GM03348 (cell line): ENCODE measurements around the gene SCFD2.

ENCODE experiments used
- DNase-seq: peaks from one replicate; pipeline ENCODE4 v3.0.0; 2012; ENCODE audit warnings: low spot score

The SCFD2 gene

DNA sequence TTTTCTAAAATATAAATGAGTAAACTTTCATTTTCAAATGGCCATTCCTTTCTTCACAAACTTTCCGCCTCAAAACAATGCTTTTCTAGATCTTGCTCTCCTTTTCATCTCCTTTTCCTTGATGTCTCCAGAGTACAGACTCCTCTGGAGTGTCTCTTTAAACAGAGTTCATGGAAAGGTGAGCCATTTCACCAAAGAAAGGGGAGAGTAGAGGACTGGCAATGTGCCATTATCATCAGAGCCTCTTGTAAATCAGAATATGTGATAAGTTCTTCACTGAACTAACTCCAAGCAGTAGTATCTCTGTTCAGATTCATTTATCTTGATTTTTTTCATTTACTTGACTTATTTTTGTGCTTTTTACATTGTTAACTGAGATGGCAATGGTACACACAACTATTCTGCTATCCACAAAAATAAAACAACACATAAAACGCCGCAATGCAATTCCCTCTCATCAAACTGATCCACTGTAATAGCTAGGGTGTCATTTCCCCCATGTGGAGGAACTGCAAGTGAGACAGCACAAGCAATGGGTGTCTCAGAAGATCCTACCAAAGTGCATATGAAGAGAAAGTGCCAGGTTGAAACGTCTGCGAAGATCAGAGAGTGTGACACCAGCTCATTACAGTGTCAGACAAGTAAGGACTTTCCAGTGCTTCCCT, 378.3 kb downstream of the SCFD2 start:
- DNase-seq, result no peak

DNA sequence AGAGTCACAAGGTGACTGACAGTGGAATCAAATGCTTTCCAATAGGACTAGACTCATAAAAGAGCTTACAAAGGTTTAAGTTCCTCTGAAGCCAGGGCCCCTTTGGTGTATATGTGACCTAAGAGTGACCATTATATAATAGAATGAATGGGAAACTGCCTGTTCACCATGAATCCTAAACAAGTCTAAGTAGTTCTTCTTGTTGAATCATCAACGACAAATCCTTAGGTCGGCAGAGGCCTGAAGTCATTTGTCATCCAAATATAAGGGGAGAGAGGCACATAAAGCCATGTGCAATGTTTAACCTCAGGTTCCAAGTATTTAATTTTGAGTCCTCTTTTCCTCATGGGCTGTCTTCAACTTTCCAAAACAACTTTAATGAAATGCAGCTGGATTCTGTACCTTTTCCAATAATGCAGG, 381.4 kb downstream of the SCFD2 start:
- DNase-seq, result no peak

- DNase-seq, result peak; percentile 61
These were observed 382.1 kb downstream of the SCFD2 start for GRCh38 chr4:52983563-52984303.

GRCh38 chr4:52982946-52983340, 382.9 kb downstream of the SCFD2 start:
- no peak for DNase-seq

GRCh38 chr4:52982255-52982945, 383.5 kb downstream of the SCFD2 start:
- DNase-seq, result peak; percentile 64

- DNase-seq, result no peak
These were observed 385.9 kb downstream of the SCFD2 start for GRCh38 chr4:52979821-52980590.

DNA sequence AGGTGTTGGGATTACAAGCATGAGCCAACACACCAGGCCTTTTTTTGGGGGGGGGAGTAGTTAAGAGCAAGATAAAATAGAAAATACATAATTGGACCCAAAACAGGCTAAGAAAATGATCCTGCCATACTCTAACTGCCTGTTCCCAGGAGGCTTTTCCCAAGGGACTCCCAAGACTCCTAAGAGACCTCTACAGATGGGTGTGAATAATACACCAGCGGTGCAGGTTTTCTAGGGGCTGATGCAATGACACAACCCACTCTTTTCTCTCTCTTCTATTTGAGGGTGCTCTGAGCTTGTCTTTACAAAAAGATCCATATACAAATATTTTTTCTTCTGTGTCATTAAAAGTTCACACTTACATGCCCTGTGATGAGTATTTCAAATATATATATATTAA, 386.8 kb downstream of the SCFD2 start:
- no peak for DNase-seq

DNA sequence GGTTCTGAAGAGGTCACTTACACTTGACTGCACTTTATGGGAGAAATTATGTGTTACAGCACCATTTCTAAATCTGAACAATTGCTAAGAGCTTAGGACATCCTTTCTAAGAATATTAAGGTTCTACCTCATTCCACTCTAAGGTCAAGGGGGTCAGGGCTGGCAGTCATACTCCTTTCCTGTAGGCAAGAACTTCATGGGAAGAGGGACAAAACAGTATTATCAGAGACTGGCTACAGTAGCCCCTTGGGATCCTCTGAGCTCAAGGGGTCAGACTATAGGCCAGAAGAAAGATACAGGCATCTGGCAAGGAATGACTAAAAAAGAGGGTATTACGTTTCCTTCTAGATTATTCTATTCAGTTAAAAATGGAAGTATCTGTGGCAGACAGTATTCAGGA, 388.6 kb downstream of the SCFD2 start:
- no peak for DNase-seq

GRCh38 chr4:52976523-52977230, 389.2 kb downstream of the SCFD2 start:
- DNase-seq, result no peak

- no peak for DNase-seq
These were observed 397.2 kb downstream of the SCFD2 start for GRCh38 chr4:52968691-52969090.

GRCh38 chr4:52968241-52968640, 397.6 kb downstream of the SCFD2 start:
- DNase-seq, result no peak

DNA sequence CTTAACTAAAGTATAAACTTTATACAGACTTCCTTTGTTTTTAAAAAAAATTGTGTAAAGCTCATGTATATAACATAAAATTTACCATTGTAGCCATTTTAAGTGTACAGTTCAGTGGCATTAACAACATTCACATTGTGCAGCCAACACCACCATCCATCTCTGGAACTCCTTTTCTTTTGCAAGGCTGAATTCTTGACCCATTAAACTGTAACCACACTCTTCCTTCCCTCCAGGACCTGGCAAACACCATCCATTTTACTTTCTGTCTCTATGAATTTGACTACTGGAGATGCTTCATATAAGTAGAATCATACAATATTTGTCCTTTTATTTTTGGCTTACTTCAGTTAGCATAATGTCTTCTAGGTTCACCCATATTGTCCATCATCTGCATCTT, 399.1 kb downstream of the SCFD2 start:
- no peak for DNase-seq

GRCh38 chr4:52966172-52966571, 399.7 kb downstream of the SCFD2 start:
- DNase-seq, result no peak

GRCh38 chr4:52964561-52965101, 401.2 kb downstream of the SCFD2 start:
- DNase-seq, result no peak

DNA sequence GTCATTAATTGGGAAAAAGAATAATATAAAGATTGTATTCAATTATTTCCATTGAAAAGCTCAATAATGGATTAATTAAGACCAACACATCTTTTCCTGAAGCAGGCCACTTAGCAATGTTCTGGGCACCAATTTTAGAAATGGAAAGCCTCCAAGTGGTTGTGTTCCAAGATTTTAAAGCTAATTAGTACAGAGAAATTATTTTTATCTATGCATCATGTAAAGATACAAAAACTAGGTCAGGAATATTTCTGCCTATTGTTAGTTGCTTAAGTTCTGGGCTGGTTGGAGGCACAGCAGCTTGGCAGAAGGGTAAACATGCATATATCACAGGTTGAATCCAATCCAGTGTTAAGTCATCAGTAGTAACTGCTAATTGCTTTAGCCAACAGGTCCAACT, 401.9 kb downstream of the SCFD2 start:
- no peak for DNase-seq

DNA sequence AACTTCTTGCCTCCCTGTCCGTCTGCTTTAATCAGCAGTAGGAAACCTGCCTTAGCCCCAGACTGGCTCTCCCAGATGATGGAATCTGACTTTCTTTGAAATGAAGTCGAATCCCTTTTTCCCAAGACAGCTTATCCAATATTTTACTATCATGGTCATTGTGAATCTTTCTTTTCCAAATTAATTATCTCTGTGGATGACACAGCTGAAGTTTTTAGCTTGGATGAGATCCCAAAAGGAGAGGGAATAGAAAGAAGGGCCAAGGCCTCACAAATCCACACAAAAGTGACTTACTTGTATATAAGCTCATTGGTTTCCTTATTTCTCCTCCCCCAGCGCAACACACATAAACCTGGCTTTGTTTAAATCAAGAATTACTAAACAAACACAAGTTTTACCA, 403.1 kb downstream of the SCFD2 start:
- no peak for DNase-seq

- DNase-seq, result no peak
These were observed 404.0 kb downstream of the SCFD2 start for GRCh38 chr4:52961666-52962412.

GRCh38 chr4:52959541-52959940, 406.3 kb downstream of the SCFD2 start:
- peak; percentile 70 for DNase-seq

GRCh38 chr4:52957835-52958631, 407.8 kb downstream of the SCFD2 start:
- DNase-seq, result no peak

GRCh38 chr4:52957220-52957686, 408.6 kb downstream of the SCFD2 start:
- peak; percentile 31 for DNase-seq
